ENCODE measurements around the gene HPS1. TPM values are rescaled to one million over a fixed set of nuclear protein-coding genes. Genes with fewer than 3 reads are reported as not detected.
"Not testable (repeated sequence)": the region's sequence is repeated elsewhere in the genome, so short reads cannot be mapped to it uniquely, and the experiment has no call there.

Gene HPS1
- total RNA-seq, 1 donor = 42.3 TPM

DNA sequence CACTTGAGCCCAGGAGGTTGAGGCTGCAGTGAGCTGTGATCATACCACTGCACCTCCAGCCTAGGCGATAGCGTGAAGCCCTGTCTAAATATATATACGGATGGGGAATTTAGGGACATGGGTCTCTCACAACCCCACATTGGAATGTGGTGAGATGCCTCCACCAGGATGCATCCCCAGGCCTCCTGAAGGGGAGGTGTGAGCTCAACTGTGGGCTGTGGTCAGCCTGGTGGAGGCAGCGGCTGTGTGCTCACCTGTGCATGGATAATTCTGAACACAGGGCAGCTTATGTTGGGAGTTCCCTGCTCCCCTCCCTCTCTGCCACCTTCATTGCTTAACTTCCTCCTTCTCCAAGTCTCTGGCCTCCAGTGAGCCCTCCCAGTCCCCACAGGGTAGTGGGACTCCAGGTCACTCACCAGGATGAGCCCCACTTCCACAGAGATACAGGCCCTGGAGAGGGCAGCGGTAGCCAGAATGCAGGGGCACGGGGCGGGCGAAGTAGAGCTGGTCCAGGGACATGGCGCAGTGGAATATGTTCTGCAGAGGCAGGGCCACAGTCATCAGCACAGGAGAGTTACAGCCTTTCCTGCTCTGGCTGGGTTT lies 62.1 kb downstream of the HPS1 start:
- TF ChIP-seq, protein P1, sequence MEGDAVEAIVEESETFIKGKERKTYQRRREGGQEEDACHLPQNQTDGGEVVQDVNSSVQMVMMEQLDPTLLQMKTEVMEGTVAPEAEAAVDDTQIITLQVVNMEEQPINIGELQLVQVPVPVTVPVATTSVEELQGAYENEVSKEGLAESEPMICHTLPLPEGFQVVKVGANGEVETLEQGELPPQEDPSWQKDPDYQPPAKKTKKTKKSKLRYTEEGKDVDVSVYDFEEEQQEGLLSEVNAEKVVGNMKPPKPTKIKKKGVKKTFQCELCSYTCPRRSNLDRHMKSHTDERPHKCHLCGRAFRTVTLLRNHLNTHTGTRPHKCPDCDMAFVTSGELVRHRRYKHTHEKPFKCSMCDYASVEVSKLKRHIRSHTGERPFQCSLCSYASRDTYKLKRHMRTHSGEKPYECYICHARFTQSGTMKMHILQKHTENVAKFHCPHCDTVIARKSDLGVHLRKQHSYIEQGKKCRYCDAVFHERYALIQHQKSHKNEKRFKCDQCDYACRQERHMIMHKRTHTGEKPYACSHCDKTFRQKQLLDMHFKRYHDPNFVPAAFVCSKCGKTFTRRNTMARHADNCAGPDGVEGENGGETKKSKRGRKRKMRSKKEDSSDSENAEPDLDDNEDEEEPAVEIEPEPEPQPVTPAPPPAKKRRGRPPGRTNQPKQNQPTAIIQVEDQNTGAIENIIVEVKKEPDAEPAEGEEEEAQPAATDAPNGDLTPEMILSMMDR (IDR thresholded peaks at IDR 0.05; ENCODE audit: insufficient read depth, low read length) = no peak
- no peak overlapping the region for H3K4me3 ChIP-seq (ENCODE audit: low read depth, low read length)
- DNase-seq (ENCODE audit: low read depth) = no peak

DNA sequence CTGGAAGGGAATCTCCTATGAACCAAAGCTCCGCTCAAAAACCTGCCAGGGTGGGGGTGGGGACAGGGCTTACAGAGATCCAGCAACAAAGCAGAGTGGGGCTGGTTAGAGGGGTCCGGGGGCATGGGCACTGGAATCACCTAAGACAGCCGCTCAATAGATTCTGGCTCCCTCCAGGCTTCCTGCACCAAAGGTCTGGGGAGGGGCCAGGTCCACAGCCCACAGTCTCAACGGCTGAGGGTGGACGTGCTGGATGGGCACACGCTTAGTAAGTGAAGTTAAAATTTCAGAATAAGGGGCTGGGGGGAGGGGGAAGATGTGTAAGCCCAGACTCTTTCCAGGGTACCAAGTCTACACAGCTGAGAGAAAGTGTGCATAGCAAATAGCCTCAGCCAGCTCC lies 62.9 kb downstream of the HPS1 start:
- TF ChIP-seq, protein P1 (IDR thresholded peaks at IDR 0.05; ENCODE audit: insufficient read depth, low read length) = no peak
- no peak overlapping the region for H3K4me3 ChIP-seq (ENCODE audit: low read depth, low read length)
- no peak for DNase-seq (ENCODE audit: low read depth)

DNA sequence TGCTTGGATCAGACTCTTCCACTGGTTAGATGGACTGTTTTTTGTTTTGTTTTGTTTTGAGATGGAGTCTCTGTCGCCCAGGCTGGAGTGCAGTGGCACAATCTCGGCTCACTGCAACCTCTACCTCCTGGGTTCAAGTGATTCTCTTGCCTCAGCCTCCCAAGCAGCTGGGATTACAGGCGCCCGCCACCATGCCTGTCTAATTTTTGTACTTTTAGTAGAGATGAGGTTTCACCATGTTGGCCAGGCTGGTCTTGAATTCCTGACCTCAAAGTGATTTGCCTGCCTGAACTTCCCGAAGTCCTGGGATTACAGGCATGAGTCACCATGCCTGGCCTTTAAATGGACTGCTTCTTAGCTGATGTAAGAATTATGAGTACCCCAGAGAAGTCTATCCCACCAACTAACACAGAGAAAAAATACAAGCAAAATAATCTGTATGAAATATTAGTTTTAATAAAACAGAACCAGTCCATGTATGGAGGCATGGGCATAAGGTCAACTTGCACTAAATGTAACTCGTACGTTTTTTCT lies 63.5 kb downstream of the HPS1 start:
- DNase-seq (ENCODE audit: low read depth) = peak; percentile 74
- H3K4me3 ChIP-seq (ENCODE audit: low read depth, low read length) = not testable (repeated sequence)

DNA sequence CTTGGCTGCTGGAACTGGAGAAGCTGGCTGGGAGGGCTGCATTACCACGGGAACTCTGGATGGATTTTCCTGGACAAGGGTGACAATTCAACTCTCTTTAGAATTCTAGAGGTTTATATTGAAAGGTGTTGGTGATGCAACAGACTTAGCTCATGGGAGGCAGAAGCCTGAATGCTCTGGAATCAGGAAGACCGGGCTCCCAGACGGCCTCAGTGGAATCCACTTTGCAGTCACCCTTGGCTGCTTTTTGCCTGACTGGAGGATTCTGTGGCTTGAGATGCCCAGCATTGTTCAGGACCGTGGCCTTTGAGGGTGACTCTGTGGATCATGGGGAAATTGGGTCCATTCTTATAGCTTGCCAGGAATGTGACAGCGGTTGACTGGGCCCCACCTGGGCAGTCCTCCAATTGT lies 64.0 kb downstream of the HPS1 start:
- DNase-seq (ENCODE audit: low read depth) = no peak
- no peak overlapping the region for H3K4me3 ChIP-seq (ENCODE audit: low read depth, low read length)
- TF ChIP-seq, protein P1 (IDR thresholded peaks at IDR 0.05; ENCODE audit: insufficient read depth, low read length) = no peak

DNA sequence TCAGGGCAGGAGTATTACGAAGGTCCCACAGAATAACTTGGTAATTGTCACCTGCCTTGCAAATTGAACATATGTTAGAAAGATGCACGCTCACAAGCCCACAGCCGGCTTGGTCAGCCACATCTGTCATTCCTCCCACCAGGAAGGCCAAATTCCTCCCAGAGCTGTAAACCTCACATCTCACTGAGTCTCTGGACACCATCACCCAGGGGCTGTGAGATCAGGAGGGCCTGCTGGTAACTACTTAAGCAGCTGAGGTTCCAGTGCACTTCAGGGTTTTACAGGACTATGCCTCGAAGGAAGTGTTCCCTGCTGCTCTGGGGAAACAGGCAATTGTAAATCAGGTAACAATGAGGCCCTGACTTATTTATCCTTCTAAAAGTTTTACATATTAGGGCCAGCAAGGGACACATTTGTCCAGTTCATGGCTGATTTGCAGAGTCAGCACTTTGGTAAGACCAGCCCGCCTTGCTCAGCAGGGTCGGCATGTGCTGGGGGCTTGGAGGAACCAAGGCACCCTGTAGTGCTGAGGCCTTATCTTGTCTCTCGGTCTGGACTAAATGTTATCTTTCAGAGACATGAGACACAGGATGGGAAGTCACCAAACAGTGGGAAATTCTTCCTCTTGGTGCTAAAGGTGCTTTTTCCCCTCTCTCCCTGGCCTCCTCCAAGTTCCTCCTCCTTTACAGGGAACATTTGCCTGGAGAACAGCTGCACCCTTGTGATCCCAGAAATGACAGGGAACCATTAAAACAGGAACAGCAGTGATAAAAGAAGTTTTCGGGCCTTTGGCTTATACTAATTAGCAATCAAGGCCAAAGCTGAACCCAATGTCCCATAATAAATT lies 66.0 kb downstream of the HPS1 start:
- TF ChIP-seq, protein P1 (IDR thresholded peaks at IDR 0.05; ENCODE audit: insufficient read depth, low read length) = no peak
- DNase-seq (ENCODE audit: low read depth) = no peak
- H3K4me3 ChIP-seq (ENCODE audit: low read depth, low read length) = no peak overlapping the region

DNA sequence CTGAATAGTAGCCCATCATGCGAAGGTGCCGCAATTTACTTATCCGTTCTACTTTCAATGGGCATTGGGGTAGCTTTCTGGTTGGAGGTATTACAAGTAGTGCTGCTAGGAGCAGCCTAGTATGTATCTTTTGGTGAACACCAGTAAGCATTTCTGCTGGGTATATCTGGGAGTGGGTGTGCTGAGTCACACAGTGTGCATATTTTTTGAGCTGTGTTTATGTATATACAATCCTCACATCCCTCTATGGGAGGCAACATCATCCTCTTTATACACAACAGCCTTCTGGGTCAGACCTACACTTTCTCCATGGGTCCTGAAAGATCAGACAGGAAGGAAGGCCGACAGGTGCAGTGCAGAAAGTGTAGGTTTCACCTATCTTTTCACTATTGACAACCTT lies 68.0 kb downstream of the HPS1 start:
- H3K4me3 ChIP-seq (ENCODE audit: low read depth, low read length) = no peak overlapping the region
- TF ChIP-seq, protein P1 (IDR thresholded peaks at IDR 0.05; ENCODE audit: insufficient read depth, low read length) = no peak
- DNase-seq (ENCODE audit: low read depth) = no peak

DNA sequence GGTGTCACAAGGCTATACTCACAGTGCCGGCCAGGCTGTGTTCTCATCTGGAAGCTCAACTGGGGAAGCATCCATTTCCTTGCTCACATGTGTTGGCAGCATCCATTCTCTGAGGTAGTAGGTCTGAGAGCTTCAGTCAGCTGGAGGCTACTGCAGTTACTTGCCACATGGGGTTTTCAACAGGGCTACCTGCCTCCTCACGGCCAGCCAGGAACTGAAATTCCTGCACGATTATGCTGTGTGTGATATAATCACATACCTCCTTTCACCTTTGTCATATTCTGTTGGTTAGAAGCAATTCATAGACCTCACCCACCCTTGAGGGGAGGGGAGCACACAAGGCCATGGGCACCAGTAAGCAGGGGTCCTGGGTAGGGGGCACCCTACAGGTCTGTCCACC lies 69.2 kb downstream of the HPS1 start:
- TF ChIP-seq, protein P1 (IDR thresholded peaks at IDR 0.05; ENCODE audit: insufficient read depth, low read length) = no peak
- DNase-seq (ENCODE audit: low read depth) = no peak
- no peak overlapping the region for H3K4me3 ChIP-seq (ENCODE audit: low read depth, low read length)
